Activated T-helper 1 cell treated with Interleukin-2 at 50 U/mL for 16 hours (primary cell): Measurements from ENCODE around the gene ACAP2.
"Not testable (repeated sequence)": the region's sequence is repeated elsewhere in the genome, so short reads cannot be mapped to it uniquely, and the experiment has no call there.

Experiments used
- DNase-seq: peaks from one replicate; pipeline ENCODE4 v3.0.0-alpha.2; 2020; ENCODE audit warnings: low read depth

ACAP2 gene

DNA sequence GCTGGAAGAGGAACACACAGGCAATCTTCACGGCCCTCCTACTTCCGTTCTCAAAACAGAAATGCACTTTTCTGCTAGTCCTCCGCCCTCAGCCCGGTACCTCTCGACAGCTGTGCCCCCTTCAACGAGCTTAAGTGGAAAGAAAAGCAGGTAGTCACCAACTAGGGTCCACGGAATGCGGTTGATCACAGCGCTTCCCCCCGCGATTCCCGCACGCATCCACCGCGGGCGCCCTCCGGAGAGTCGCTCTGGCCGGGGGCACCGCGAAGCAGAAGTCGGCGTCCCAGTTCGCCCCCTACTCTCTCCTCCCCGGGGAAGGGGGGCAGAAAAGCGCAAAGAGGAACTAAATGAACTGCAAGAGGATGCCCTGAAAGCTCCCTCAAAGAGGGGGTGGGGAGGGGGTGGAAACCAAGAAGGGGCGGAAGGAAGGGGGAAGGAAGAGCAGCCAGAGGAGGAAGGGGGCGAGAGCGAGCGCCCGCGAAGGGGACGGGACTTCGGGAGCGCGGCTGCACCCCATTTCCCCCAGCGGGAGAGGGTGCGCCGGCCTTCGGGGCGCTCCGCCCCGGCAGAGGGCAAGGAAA is 738 bp downstream of the ACAP2 start:
- DNase-seq, result peak; percentile 33

DNA sequence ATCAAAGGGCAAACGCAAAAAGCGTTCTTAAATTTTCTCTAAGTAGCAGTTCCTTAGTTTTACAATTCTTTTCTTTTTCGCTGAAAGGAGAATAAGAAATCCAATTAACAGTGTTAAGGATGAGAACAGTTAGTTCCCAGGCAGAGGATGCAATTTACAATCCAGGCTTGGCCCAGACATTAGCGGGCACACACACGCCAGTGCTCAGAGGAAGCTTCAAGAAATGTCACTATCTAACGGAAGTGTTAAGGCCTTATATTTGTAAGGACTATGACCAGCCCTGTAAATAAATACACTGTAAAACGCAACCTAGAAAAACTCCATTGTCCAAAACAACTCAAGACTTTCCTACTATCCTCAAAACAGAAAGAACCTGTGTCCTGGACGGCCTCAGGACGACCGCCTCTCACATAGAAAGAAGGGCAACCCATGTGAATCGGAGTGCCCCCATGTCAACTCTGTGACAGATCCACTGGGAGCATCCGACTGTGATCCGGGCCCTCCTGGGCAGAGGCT is 1.3 kb downstream of the ACAP2 start:
- no peak for DNase-seq

DNA sequence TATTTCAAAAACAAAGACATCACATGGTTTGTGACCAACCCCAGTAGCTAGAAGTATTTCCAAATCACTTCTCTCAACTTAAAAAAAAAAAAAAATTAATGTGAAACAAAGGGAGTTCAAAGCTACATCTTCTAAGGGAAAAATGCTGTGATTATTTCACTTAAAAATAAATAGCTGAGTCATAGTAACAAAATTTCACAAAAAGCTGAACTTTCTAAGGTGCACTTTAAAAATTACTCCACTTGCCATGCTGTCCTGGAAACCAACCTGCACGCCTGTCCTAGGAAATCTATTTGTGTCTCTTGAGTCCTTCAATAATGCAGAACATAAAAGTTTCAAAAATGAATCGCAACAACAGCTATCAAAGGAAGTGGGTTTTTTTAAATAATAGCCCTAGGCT is 1.8 kb downstream of the ACAP2 start:
- DNase-seq, result no peak

DNA sequence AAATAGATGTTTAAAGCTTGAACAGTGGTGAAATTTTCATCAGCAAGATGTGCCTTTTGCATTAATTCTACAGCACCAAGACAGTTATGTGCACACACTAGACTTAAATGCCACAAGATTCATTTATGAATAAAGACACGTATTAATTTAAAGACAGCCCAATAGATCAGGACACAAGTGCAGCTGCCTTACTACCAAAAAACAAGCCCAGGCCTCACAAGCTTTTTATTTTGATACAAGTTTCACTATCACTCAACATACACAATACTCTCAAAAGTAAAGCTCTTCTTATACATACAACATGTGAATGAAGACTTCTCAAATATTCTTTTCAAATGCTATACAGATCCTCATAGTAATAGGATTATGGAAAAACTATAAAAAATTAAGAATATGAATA is 2.4 kb downstream of the ACAP2 start:
- DNase-seq, result no peak

DNA sequence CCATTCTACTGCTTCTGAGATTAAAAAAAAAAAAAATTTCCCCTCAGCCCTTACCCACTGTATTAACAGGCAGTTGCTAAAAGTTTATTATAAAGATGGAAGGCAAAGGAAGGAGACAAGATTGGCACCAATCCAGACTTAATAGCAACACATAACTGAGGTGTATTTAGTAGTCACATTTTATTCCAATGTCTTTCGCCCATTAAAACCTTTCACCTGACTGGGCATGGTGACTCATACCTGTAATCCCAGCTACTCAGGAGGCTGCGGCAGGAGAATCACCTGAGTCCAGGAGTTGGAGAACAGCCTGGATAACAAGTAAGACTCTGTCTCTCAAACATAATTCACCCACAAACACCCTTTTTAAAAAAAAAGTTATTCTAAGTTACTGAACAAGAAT is 4.4 kb downstream of the ACAP2 start:
- no peak for DNase-seq

DNA sequence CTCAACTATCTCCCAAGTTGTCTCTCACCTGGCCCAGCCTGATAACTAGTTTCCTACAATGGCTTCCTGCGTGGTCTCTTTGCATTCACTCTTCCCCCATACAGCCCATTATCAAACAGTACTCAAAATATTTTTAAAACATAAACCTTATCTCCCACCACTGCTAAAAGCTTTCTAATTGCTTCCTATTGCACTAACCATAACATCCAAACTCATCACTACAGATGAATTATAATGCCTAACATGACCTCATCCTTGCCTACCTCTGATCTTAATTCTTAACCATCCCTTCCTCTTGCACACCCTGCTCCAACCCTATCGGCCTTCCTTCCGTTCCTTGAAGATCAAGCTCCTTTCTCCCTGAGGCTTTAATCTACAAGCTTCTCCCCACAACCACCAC is 17.0 kb downstream of the ACAP2 start:
- no peak for DNase-seq

DNA sequence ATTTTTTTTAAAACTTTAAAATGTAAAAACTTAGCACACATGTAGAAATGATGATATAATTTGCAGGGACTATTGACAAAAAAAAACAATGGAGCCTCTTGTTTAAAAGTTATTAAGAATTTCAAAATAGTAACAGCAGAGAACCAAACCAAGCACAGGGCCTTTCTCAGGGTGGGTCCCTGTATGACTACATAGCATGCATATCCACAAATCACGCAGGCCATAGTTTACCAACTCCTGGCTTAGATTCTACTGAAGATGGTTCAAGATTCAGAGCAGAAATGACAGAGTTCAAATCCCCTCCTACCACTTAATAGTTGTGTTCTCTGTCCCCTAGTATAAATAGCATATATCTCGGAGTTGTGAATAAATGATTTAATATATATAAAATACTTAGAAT is 19.0 kb downstream of the ACAP2 start:
- DNase-seq, result no peak

DNA sequence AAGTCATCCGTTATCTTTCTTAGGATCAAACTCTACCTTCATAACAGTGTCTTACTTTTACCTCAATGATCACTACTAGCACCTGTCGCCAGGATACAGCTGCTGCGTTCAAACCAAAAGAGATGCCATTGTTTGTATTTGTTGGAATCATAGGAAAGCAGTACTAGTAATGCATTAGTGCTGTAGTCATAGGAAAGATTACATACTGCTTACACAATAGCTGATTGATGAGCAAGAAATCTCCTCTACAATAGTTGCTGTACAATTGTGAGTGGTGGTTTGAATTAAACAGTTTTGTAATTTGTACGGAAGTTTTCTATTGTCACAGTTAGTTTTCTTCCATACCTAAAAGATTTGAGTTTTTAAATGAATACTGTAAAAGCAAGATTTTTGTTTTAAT is 21.4 kb downstream of the ACAP2 start:
- no peak for DNase-seq

DNA sequence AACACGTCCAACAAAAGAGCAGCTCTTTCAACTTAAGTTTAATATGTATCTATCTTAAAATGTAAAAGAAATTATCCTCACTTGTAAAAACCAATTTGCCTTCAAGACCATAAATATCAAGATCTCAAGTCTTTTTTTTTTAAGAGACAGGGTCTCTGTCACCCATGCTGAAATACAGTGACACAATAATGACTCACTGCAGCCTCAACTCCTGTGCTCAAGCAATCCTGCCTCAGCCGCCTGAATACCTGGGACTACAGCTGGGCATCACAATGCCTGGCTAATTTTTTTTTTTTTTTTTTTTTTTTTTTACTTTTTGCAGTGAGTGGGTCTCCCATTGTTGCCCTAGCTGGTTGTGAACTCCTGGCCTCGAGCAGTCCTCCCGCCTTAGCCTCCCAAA is 26.0 kb downstream of the ACAP2 start:
- no peak for DNase-seq

DNA sequence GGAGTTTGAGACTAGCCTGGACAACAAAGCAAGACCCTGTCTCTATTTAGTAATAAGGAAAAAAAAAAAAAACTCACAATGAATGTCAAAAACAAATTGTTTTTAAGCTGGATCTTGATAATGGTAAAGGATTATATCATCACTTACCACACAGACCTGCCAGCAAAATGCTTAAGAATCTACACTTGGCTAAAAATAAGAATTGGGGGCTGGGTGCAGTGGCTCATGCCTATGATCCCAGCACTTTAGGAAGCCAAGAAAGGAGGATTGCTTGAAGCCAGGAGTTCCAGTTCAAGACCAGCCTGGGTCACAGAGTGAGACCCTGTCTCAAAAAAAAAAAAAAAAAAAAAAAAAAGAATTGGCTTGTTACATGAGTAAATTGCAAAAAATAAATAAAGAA is 31.0 kb downstream of the ACAP2 start:
- DNase-seq, result no peak

DNA sequence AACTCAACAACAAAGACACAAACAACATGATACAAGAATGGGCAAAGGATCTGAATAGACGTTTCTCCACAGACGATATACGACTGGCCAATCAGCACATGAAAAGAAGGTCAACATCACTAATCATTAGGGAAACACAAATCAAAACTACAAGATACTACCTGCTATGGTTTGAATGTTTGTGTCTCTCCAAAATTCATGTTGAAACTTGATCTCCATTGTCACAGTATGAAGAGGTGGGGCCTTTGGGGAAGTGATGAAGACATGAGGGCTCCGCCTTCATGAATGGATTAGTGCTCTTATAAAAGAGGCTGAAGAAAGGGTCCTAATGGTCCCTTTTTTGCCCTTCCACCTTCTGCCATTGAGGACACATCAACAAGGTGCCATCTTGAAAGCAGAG is 32.3 kb downstream of the ACAP2 start:
- no peak for DNase-seq

DNA sequence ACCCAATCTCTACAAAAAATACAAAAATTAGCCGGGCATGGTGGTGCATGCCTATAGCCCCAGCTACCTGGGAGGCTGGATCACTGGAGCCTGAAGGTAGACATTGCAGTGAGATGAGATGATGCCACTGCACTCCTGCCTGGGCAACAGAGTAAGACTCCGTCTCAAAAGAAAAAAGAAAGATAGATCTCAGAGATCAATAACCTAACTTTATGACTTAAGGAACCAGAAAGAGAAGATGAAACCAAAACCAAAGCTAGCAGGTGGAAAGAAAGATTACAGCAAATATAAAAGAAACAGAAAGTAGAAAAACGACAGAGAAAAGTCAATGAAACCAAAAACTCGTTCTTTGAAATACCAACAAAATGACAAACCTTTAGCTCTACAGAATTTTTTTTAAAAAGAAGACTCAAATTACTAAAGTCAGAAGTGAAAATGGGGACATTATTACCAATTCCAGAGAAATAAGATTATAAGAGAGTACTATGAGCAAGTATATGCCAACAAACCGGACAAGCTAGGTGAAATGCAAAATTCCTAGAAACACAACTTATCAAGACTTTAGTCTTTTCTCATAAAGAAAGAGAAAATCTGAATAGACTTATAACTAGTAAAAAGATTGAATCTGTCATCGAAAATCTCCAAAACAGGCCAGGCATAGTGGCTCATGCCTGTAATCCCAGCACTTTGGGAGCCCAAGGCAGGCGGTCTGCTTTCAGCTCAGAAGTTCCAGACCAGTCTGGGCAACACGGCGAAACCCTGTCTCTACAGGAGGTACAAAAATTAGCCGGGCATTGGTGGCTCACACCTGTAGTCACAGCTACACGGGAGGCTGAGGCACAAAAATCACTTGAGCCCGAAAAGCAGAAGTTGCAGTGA is 35.0 kb downstream of the ACAP2 start:
- no peak for DNase-seq

DNA sequence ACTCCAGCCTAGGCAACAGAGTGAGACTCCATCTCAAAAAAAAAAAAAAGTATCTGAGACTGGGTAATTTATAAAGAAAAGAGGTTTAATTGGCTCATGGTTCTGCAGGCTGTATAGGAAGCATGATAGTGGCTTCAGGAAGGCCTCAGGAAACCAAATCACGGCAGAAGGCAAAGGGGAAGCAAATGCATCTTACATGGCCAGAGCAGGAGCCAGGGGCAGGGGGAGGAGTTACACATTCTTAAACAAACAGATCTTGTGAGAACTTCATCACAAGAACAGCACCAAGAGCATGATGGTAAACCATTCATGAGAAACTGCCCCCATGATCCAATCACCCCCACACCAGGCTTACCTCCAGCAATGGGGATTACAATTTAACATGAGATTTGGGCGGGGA is 37.2 kb downstream of the ACAP2 start:
- no peak for DNase-seq

DNA sequence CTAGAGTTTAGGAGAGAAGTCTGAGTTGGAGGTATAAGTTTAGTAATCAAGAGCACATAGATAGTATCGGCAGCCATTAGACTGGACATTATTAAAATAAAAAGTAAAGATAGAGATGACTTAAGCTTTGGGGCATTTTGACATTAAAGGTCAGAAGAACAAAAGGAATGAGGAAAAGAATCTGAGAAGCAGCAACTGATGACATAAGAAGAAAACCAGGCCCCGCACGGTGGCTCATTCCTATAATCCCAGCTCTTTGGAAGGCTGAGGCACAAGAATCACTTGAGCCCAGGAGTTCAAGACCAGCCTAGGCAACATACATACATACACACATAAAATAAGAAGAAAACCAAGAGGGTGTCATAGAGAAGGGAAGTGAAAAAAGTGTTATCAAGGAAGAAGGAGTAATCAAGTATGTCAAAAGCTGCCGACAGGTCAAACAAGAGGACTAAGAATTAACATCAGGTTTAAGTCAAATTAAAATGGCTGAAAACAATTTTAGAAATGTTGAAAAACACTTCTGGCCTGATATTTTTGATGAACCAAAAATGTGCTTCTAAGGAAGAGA is 38.9 kb downstream of the ACAP2 start:
- DNase-seq, result no peak

DNA sequence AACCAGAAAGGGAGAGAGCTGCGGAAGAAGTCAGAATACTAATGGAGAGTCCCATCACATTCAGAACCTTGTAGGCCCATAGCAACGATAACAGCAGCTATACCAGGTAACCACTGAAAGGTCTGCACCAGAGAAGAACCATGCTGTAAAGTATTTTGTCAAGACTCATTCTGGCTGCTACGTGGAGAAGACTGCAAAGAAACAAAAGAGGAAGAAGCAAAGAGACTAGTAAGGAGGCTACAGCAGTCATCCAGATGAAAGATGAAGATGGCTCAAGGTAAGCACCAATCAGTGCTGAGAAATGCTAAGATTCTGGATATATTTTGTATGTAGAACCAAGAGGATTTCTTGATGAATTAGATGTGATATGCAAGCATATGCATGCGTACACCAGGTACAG is 39.6 kb downstream of the ACAP2 start:
- no peak for DNase-seq

DNA sequence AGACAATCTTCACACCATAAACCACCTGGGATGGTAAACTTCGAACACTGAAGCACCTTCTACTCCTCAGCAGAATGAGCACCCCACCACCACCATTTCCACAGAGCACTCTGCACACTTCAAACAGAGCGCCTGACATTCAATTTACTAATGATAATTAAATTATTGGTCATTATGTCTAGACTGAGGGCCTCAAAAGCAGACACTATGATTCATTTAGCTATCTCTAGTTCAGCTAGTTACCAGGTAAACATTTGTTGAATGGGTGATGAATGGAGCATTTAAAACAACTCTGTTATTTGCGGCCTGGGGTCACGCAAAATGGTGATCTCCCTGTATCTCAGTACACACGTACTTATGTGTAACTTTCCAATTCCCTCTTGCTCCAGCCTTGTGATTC is 40.9 kb downstream of the ACAP2 start:
- no peak for DNase-seq

DNA sequence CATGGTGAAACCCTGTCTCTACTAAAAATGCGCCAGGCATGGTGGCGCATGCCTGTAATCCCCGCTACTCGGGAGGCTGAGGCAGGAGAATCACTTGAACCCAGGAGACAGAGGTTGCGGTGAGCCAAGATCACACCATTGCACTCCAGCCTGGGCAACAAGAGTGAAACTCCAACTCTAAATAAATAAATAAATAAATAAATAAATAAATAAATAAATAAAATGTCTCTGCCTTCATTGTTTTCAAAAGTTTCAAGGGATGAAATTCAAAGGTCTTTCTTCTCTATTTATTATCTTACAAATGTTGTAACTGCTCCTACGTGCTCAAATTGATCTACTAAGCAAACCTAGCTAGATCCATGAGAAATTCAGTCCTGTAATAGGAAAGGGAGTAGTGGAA is 44.4 kb downstream of the ACAP2 start:
- DNase-seq, result not testable (repeated sequence)

DNA sequence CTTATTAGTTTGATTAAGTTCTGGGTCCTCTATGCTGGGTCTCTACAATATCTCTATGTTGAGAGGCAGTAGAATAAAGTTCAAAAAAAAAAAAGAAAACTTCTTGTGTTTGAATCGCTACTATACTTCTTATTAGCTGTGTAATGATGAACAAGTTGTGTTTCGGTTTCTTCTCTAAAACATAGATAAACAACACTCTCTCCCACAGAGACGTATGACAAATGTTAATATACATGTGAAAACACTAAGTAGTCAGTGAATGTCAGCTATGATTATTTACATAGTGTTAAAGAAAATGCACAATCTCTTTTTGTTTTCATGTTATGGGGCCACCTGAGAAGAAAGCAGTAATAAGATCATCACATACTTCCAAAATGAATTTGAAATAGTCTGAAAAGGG is 45.3 kb downstream of the ACAP2 start:
- DNase-seq, result no peak

DNA sequence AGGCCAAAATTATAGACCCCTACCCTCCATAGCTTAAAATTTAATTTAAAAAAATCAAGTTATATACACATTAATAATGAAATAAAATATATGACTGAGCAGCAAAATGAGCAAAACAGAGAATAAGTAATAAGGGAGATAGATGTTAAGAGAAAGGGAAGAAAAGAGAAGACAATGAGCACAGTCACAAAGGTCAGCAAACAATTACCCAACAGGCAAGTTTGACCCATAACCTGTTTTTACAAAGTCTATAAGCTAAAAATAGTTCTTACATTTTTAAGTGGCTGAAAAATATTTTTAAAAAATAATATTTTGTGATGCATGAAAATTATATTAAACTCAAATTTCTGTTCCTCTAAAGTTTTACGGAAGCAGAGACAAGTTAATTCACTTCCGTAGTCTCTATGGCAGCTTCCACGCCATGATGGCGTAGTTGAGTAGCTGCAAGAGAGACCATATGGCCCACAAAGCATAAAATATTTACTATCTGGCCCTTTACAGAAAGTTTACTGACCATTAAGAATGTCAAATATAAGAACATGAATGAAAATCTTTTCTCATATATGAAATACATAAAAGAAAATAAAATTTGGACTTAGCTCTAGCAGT is 47.5 kb downstream of the ACAP2 start:
- no peak for DNase-seq

DNA sequence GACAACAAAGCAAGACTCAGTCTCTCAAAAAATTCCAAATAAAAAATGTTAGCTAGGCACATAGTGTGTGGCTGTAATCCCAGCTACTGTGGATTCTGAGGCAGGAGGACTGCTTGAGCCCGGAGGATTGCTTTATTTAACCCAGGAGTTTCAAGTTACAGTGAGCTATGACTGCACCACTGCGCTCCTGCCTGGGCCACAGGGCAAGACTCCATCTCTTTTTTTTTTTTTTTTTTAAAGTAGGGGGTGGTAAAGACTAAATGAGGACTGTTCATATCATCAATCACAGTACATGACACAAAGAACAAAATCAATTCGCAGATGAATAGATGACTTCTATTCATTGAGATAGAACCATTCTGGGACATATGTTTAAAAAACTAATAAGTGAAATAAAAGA is 48.1 kb downstream of the ACAP2 start:
- DNase-seq, result no peak

DNA sequence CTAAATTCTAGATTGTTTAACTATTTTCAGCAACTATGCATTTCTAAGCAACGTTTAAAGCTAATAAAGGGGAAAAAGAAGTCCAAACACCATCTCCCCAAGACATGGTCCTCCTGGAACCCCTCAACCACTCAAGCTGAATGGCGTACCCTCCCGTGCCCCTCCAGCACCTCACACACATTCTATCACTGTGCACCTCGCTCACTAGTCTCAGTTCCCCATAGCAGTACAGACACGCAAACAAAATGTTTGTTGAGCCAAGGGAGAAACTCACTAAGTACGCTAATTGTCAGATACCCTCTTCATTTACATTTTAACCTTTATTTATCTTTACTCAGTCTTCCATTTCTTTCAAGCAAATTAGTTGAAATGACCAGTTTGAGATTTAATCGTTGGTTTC is 48.8 kb downstream of the ACAP2 start:
- DNase-seq, result no peak

DNA sequence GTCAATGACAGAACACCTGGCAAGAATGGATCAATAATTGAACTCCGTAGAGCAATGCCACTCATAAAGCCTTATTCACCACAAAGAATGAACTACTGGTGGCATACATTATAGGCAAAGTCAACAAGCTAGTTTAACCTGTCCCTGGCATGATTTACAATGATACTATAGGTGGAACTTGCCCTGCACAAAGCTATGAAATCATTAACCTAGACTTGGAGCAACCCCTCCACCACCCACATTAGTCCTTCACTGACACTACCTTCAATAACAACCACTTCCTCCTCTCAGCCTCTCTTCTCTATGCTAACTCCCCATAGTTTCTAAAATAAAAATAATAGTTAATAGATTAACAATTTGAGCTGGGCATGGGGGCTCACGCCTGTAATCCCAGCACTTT is 54.4 kb downstream of the ACAP2 start:
- no peak for DNase-seq

DNA sequence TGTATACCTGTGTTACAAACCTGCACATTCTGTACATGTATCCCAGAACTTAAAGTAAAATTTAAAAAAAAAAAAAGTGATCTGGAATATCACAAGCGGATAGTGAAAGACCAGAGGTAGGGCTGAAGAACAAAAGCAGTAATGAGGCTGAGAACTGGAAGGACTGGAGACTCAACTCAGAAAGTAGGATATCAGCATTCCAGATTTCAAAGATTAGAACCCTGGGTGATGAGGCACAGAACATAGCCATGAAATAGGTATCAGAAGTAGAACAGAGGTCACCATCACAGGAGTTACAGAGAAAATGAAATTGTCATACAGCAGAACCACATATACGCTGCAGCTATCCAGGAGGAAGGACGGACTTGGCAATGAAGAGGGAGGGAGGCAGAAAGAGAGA is 56.1 kb downstream of the ACAP2 start:
- no peak for DNase-seq
